ENCODE results near the gene CKMT1B. TPM values are rescaled to one million over a fixed set of nuclear protein-coding genes. Genes with fewer than 3 reads are reported as not detected.
"Not testable (repeated sequence)": the region's sequence is repeated elsewhere in the genome, so short reads cannot be mapped to it uniquely, and the experiment has no call there.

Gene CKMT1B
- total RNA-seq, 3 donors from 2014 or later = 2.6 to 5.7 TPM; not detected in 1

DNA sequence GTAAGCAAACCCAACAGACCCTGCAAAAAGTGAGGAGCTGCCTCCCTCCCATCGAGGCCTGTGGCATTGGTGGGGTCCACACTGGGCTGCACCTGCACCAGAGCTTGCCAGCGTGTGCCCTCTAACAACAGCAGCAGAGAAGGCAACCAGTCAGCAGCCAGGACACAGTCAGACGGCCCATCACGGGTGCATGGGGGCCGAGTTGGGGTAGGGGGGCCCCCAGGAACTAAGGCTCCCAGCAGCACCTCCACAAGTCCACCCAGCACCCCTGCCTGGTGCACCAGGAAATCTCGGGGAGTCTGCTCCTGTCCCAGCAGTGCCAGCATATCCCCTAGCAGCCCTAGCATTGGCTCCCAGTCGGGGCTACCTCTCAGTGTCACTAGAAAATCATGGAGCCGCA lies 23.9 kb downstream of the CKMT1B start:
- DNase-seq (ENCODE audit: low spot score in 2 of 2); H3K9me3 ChIP-seq; H3K36me3 ChIP-seq; H3K27me3 ChIP-seq; intact Hi-C loops (cut with DNase I; ENCODE audit: low total_unique reads); H3K27ac ChIP-seq; H3K4me1 ChIP-seq; H3K4me3 ChIP-seq: not testable (repeated sequence)

DNA sequence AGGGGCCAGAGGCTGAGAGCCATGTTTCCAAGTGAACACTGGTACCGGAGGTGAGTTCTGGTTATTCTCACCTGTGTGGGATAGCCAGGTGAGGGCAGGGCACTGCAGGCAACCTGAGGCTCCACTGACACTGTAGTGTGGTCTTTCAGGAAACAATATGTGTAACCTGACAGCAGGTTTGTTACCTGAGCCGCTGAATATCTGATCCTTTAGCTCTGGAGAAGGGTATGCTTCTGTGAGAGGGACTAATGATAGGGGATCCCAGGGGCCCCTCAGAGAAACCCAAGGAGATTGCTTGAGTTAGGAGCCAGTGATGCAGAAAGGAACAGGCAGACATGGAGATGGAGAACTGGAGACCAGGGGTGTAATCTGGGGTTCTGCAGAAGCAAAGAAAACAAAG lies 24.9 kb downstream of the CKMT1B start, which contains the start of gene STRC:
TSS of gene STRC (minus strand) at position 101 of the 400 bp plus-strand sequence. CDS start at position 23, 78 bp downstream.
- H3K9me3 ChIP-seq; H3K4me1 ChIP-seq; DNase-seq (ENCODE audit: low spot score in 2 of 2); intact Hi-C loops (cut with DNase I; ENCODE audit: low total_unique reads); H3K4me3 ChIP-seq; H3K27me3 ChIP-seq; H3K36me3 ChIP-seq; H3K27ac ChIP-seq: not testable (repeated sequence)

- H3K36me3 ChIP-seq; H3K4me3 ChIP-seq; H3K9me3 ChIP-seq; H3K27me3 ChIP-seq; intact Hi-C loops (cut with DNase I; ENCODE audit: low total_unique reads); H3K27ac ChIP-seq; H3K4me1 ChIP-seq; DNase-seq (ENCODE audit: low spot score in 2 of 2): not testable (repeated sequence)
Measured at GRCh38 chr15:43622068-43622799, 28.4 kb downstream of the CKMT1B start.

GRCh38 chr15:43625106-43625505 lies 31.3 kb downstream of the CKMT1B start:
- Histone ChIP-seq H3K36me3 (no peaks in the 10 kb centered on the region), H3K27ac (no peak overlapping the region), H3K27me3 (no peaks in the 10 kb centered on the region), H3K4me3 (no peak overlapping the region), H3K9me3 (no peaks in the 10 kb centered on the region), H3K4me1 (no peaks in the 10 kb centered on the region)
- intact Hi-C loops (cut with DNase I; ENCODE audit: low total_unique reads) = no loop called here
- TF ChIP-seq POLR2AphosphoS5 (IDR thresholded peaks at IDR 0.05) = no peak
- TF ChIP-seq POLR2A (IDR thresholded peaks at IDR 0.05) = no peak
- DNase-seq (ENCODE audit: low spot score in 2 of 2) = no peak

GRCh38 chr15:43626937-43627336 lies 33.1 kb downstream of the CKMT1B start:
- intact Hi-C loops (cut with DNase I; ENCODE audit: low total_unique reads) = not testable (repeated sequence)

DNA sequence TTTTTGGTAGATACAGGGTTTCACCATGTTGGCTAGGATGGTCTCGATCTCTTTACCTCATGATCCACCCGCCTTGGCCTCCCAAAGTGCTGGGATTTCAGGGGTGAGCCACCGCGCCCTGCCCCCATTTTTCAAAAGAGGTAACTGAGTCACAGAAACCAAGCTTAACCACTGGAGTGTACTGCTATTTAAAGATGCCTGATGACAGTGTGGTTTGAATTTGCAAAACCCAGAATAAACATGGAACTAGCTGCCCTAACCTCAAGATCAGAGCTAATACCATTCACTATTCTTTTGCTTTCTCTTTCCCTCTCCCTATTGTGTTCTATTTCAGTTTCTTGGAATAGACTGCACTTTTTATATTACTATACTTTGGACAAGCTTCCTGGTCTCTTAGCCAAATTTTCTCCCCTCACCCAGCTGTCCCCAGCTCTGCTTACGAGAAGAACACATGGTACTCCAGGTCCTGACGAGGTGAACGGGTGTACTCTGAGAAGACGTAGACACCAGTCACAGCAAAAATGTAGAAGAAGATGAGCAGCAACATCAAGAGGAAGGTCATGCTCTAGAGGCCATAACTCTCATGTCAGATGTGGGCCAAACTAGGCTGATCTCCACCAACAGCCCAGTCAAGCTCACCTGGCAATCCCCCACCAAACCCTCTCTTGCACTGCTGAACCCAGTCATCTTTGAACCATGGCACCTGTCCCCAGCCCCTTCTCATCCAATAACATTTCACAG lies 44.8 kb downstream of the CKMT1B start:
- DNase-seq (ENCODE audit: low spot score in 2 of 2); H3K9me3 ChIP-seq; H3K36me3 ChIP-seq; H3K27me3 ChIP-seq; H3K4me1 ChIP-seq; intact Hi-C loops (cut with DNase I; ENCODE audit: low total_unique reads); H3K4me3 ChIP-seq; H3K27ac ChIP-seq: not testable (repeated sequence)

More at GRCh38 chr15:43626937-43627336, 33.1 kb downstream of the CKMT1B start:
- DNase-seq (ENCODE audit: low spot score in 2 of 2); H3K4me3 ChIP-seq; H3K9me3 ChIP-seq; H3K27ac ChIP-seq; H3K36me3 ChIP-seq; H3K27me3 ChIP-seq; H3K4me1 ChIP-seq: not testable (repeated sequence)

Other genes starting within 250 kb of the CKMT1B start
- 10 to 100 TPM; 19.5 to 24.9 (median 24.7) TPM for gene ZSCAN29, start 223.0 kb upstream of the CKMT1B start, total RNA-seq
- 10 to 100 TPM; 12.2 to 21.1 (median 19.7) TPM for gene TUBGCP4, start 222.9 kb upstream of the CKMT1B start, total RNA-seq
- gene TP53BP1, start 100.9 kb upstream of the CKMT1B start, total RNA-seq = 10 to 100 TPM; 30.1 to 65.5 (median 60.9) TPM
- gene MAP1A, start 76.4 kb upstream of the CKMT1B start, total RNA-seq = 10 to 100 TPM in 1 of 3 donors, 1 to 10 TPM in 2; 2.8 to 12.8 (median 8.8) TPM
- gene PPIP5K1, start 3.8 kb upstream of the CKMT1B start, total RNA-seq = 10 to 100 TPM; 11.4 to 75.4 (median 33.2) TPM
- 1 to 10 TPM in 2 of 3 donors, under 1 TPM in 1; 0.64 to 2.0 (median 1.3) TPM for gene STRC, start 24.8 kb downstream of the CKMT1B start, total RNA-seq
- 10 to 100 TPM in 1 of 3 donors, 1 to 10 TPM in 2; 1.8 to 10.2 (median 6.6) TPM for gene CATSPER2, start 54.8 kb downstream of the CKMT1B start, total RNA-seq
- 1 to 10 TPM in 1 of 3 donors, under 1 TPM in 1, not detected in 1; 0.66 to 2.0 TPM for gene CKMT1A, start 99.8 kb downstream of the CKMT1B start, total RNA-seq
- 100 to 1,000 TPM; 107 to 125 (median 109) TPM for gene PDIA3, start 152.4 kb downstream of the CKMT1B start, total RNA-seq
- 10 to 100 TPM in 1 of 3 donors, 1 to 10 TPM in 2; 5.2 to 14.5 (median 9.0) TPM for gene ELL3, start 182.9 kb downstream of the CKMT1B start, total RNA-seq
- gene SERF2, start 198.3 kb downstream of the CKMT1B start, total RNA-seq = 100 to 1,000 TPM; 653 to 916 (median 695) TPM
- under 1 TPM in 1 of 3 donors, not detected in 2; 0.16 TPM for gene SERINC4, start 206.2 kb downstream of the CKMT1B start, total RNA-seq
- gene HYPK, start 206.6 kb downstream of the CKMT1B start, total RNA-seq = 10 to 100 TPM in 2 of 3 donors, 1 to 10 TPM in 1; 9.5 to 17.7 (median 11.2) TPM
- 10 to 100 TPM; 14.4 to 26.3 (median 15.7) TPM for gene MFAP1, start 230.7 kb downstream of the CKMT1B start, total RNA-seq
- 1 to 10 TPM; 4.2 to 4.6 (median 4.5) TPM for gene WDR76, start 233.0 kb downstream of the CKMT1B start, total RNA-seq

All from breast epithelium (tissue), 4 donors.